Esophagus (tissue), 2 donors: ENCODE measurements around the gene SLC35G2. TPM values are rescaled to one million over a fixed set of nuclear protein-coding genes. Genes with fewer than 3 reads are reported as not detected.
"Not testable (repeated sequence)": the region's sequence is repeated elsewhere in the genome, so short reads cannot be mapped to it uniquely, and the experiment has no call there.

ENCODE experiments used
- H3K27ac ChIP-seq, 2 donors: one replicate each; pipeline ENCODE4 v1.5.1; 2013; ENCODE audit warnings: low read depth in 2 of 2, mild to moderate bottlenecking in 2 of 2, inconsistent platforms in 1 of 2, low read length in 1 of 2, moderate library complexity in 1 of 2
- H3K27me3 ChIP-seq, 2 donors: one replicate each; pipeline ENCODE4 v1.6.1; 2013; ENCODE audit warnings: low read length in 2 of 2, control low read depth in 1 of 2, mild to moderate bottlenecking in 1 of 2; ENCODE audit not compliant: insufficient read depth in 2 of 2, control insufficient read depth in 1 of 2
- H3K36me3 ChIP-seq, 2 donors: one replicate each; pipeline ENCODE4 v1.6.1; 2013; ENCODE audit warnings: low read length in 1 of 2; ENCODE audit not compliant: control insufficient read depth in 2 of 2, insufficient read depth in 2 of 2
- H3K4me1 ChIP-seq, 2 donors: one replicate each; pipeline ENCODE4 v1.6.1; 2013; ENCODE audit warnings: low read length in 1 of 2; ENCODE audit not compliant: control insufficient read depth in 2 of 2, insufficient read depth in 2 of 2
- H3K4me3 ChIP-seq, 2 donors: one replicate each; pipeline ENCODE4 v1.5.1; 2013; ENCODE audit warnings: low read length in 2 of 2, mild to moderate bottlenecking in 2 of 2, low read depth in 1 of 2, moderate library complexity in 1 of 2
- H3K9me3 ChIP-seq, 2 donors: one replicate each; pipeline ENCODE4 v1.6.1; 2013; ENCODE audit warnings: mild to moderate bottlenecking in 2 of 2, low read depth in 1 of 2, low read length in 1 of 2, moderate library complexity in 1 of 2; ENCODE audit not compliant: control insufficient read depth in 2 of 2, insufficient read depth in 1 of 2
- WGBS, 2 donors: extraction: QIAGEN DNeasy Blood & Tissue Kit; methylation state at CpG; one replicate each; pipeline ENCODE4 v1.1.7; 2013; 5-methylcytosine and 5-hydroxymethylcytosine counted together
- polyA plus RNA-seq, 2 donors: library from polyadenylated mRNA; stranded (reverse); fragments of 200-250 nt; gene quantifications; one replicate each; pipeline ENCODE4 v1.2.3, GENCODE V29; 2013
- donor health status: healthy with polysubstance abuse.
- donor health status: Bipolar disorder and iron deficiency.

Gene SLC35G2
- polyA plus RNA-seq, 2 donors = 1.1 to 1.3 TPM

DNA sequence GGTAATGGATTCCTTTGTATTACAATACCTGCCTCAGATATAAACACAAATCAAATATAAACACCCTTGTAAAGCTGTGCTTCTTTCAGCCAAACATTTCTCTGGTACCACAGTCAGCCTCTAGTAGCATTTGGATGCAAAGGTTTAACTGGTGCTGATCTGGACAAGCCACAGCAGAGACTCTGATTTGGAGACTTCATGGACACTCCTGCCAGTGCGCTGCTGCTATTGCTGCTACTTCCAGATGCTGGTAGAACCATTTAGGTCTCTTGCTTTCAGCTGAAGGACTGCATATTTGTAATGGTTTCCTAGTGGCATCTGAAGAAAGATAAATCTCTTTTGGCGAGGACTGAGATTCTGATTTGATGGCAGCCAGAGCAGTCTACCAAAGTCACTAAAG is 80.0 kb downstream of the SLC35G2 start:
- Histone ChIP-seq H3K4me1 (no peaks in the 10 kb centered on the region), H3K9me3 (peaks cover 0 to 2% of the 10 kb centered on the region in 2 donors), H3K36me3 (no peaks in the 10 kb centered on the region), H3K27me3 (no peaks in the 10 kb centered on the region), H3K27ac (no peak overlapping the region), H3K4me3 (no peak overlapping the region)
- WGBS, 2 donors = 55 to 71% methylated on average over 2 of the region's 2 CpGs

DNA sequence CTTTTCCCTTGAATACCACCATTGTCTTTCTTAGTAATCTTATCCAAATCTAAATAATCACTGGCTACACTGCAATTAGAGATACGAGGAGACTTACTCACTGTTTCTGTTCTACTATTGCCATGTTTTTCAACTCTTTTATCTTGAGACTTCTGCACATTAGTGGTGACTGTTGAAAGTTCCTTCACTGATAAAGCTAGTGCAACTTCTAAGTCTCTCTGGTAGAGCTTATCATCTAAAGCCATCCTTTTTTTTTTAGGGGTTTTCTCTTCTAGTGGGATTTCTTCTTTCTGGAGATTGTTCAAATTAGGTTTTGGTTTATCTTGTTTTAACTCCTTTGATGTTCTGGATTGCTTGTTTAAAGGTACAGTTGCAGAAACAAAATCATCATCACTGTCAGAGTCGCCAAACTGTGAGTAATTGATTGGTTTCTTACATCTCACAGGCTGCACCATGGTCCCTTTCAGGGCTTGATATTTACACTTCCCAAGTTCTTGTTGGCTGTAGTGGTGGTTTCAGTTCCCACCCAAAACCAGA is 80.8 kb downstream of the SLC35G2 start:
- no peak overlapping the region for H3K27ac ChIP-seq
- peaks cover 0 to 2% of the 10 kb centered on the region in 2 donors for H3K9me3 ChIP-seq
- WGBS, 2 donors = 57 to 62% methylated on average over 2 of the region's 2 CpGs
- no peaks in the 10 kb centered on the region for H3K36me3 ChIP-seq
- H3K27me3 ChIP-seq = no peaks in the 10 kb centered on the region
- no peaks in the 10 kb centered on the region for H3K4me1 ChIP-seq
- H3K4me3 ChIP-seq = no peak overlapping the region

DNA sequence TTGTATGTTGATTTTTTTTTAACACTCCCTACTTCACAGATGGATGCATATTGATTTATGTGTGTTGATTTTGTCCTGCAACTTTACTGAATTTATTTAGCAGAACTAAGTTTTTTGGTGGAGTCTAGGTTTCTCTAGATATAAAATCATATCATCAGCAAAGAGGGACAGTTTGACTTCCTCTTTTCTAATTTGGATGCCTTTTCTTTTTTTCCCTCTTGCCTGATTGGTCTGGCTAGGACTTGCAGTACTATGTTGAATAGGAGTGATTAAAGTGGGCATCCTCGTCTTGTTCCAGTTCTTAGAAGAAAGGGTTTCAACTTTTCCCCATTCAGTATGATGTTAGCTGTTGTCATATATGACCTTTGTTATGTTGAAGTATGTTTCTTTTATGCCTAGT is 81.8 kb downstream of the SLC35G2 start:
- H3K9me3 ChIP-seq, H3K4me3 ChIP-seq, H3K27me3 ChIP-seq, H3K4me1 ChIP-seq, H3K36me3 ChIP-seq, H3K27ac ChIP-seq: not testable (repeated sequence)
- 82 to 94% methylated on average over 1 of the region's 1 CpG for WGBS, 2 donors

DNA sequence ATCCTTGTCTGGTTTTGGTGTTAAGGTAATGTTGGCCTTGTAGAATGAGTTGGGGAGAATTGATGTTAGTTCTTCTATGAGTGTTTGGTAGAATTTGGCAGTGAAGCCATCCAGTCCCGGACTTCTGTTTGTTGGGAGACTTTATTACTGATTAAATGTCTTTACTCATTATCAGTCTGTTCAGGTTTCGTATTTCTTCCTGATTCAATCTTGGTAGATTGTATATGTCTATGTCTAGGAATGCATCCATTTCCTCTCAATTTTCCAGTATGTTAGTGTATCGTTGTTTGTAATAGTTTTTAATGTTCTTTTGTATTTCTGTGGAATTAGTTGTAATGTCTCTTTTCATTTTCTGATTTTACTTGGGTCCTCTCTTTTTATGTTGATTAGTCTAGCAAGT is 82.5 kb downstream of the SLC35G2 start:
- Histone ChIP-seq H3K27me3 (no peaks in the 10 kb centered on the region), H3K27ac (no peak overlapping the region), H3K4me1 (peaks cover 0 to 2% of the 10 kb centered on the region in 2 donors), H3K9me3 (peaks cover 0 to 2% of the 10 kb centered on the region in 2 donors), H3K4me3 (no peak overlapping the region), H3K36me3 (peaks cover 0 to 1% of the 10 kb centered on the region in 2 donors)
- 72 to 96% methylated on average over 3 of the region's 3 CpGs for WGBS, 2 donors

DNA sequence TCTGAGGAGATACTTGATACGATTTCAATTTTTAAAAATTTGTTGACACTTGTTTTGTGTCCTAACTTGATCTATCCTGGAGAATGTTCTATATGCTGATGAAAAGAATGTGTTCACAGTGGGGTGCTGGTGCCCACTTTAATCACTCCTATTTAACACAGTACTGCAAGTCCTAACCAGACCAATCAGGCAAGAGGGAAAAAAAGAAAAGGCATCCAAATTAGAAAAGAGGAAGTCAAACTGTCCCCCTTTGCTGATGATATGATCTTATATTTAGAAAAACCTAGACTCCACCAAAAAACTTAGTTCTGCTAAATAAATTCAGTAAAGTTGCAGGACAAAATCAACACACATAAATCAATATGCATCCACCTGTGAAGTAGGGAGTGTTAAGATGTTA is 83.6 kb downstream of the SLC35G2 start:
- not testable (repeated sequence) for H3K9me3 ChIP-seq, H3K4me3 ChIP-seq, H3K36me3 ChIP-seq, H3K27me3 ChIP-seq, H3K27ac ChIP-seq
- 72 to 77% methylated on average over 1 of the region's 1 CpG for WGBS, 2 donors
- H3K4me1 ChIP-seq = peaks cover 0 to 13% of the 10 kb centered on the region in 2 donors

DNA sequence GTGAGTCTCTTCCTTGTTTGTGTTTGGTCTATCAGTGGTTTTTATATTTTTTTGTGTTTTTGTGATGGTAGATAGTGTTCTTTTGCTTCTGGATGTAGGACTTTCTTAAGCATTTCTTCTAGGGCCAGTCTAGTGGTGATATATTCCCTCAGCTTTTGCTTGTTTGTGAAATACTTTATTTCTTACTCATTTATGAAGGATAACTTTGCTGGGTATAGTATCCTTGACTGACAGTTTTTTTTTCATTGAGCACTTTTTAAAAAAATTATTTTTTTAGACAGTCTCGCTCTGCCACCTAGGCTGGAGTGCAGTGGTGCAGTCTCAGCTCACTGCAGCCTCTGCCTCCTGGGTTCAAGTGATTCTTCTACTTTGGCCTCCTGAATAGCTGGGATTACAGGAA is 85.0 kb downstream of the SLC35G2 start:
- WGBS, 2 donors = 0 to 4% methylated on average over 1 of the region's 1 CpG
- Histone ChIP-seq H3K4me3 (no peak overlapping the region), H3K4me1 (peaks cover 0 to 13% of the 10 kb centered on the region in 2 donors), H3K27me3 (no peaks in the 10 kb centered on the region), H3K27ac (no peak overlapping the region), H3K36me3 (peaks cover 3 to 5% of the 10 kb centered on the region in 2 donors), H3K9me3 (peaks cover 2 to 4% of the 10 kb centered on the region in 2 donors)

DNA sequence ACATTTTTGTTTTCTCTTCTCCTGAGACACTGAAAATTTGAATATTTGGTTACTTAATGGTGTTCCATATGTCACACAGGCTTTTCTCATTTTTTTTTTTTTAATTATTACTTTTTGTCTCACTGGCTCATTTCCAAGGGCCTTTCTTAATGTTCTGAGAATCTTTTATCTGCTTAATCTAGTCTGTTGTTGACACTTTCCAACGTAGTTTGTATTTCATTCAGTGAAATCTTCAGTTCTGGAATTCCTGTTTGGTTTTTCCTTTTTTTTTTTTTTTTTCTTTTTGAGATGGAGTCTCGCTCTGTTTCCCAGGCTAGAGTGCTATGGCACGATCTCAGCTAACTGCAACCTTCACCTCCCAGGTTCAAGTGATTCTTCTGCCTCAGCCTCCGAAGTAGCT is 85.8 kb downstream of the SLC35G2 start:
- H3K27ac ChIP-seq = no peak overlapping the region
- peaks cover 3 to 5% of the 10 kb centered on the region in 2 donors for H3K36me3 ChIP-seq
- H3K4me3 ChIP-seq = no peak overlapping the region
- no peaks in the 10 kb centered on the region for H3K27me3 ChIP-seq
- peaks cover 2 to 4% of the 10 kb centered on the region in 2 donors for H3K9me3 ChIP-seq
- WGBS, 2 donors = 73 to 78% methylated on average over 4 of the region's 4 CpGs
- H3K4me1 ChIP-seq = peaks cover 0 to 13% of the 10 kb centered on the region in 2 donors

Other genes starting within 250 kb of the SLC35G2 start
- gene STAG1, start 66.7 kb upstream of the SLC35G2 start, polyA plus RNA-seq = 1 to 10 TPM; 7.1 to 8.3 TPM
- gene NCK1, start 43.1 kb downstream of the SLC35G2 start, polyA plus RNA-seq = 10 to 100 TPM; 23.3 to 37.0 TPM
- gene IL20RB, start 138.9 kb downstream of the SLC35G2 start, polyA plus RNA-seq = 10 to 100 TPM; 83.2 to 85.1 TPM